GM12878 (cell line): ENCODE data around the gene LRRC51. TPM values are rescaled to one million over a fixed set of nuclear protein-coding genes. Genes with fewer than 3 reads are reported as not detected.

Experiments
- ATAC-seq: fragments of 200-7000 bp; cut with Tn5 transposase; 3 replicates; pipeline ENCODE4 v1.9.1; 2020; ENCODE audit warnings: mild to moderate bottlenecking, moderate library complexity
- BruUV-seq: library from RNA; stranded (reverse); fragments of 400-500 nt; replicated peaks from 2 replicates; lab custom pipeline; 2021; lab: Mats Ljungman, UMichigan
- CTCF ChIA-PET: fragments of 300-600 bp; sonication (Branson Sonifier 250); formaldehyde crosslinking; extraction: SDS; loops from one replicate; lab custom pipeline; 2021; ENCODE audit warnings: inconsistent platforms; lab: Yijun Ruan, JAX
- POLR2A ChIA-PET: fragments of 350-600 bp; formaldehyde crosslinking; extraction: SDS; loops from one replicate; lab custom pipeline; 2021; ENCODE audit warnings: inconsistent platforms; lab: Charles Lee
- RAD21 ChIA-PET: fragments of 300-600 bp; sonication (Branson Sonifier 250); formaldehyde crosslinking; loops from one replicate; lab custom pipeline; 2023; ENCODE audit warnings: antibody characterized with exemption; ENCODE audit not compliant: unreplicated experiment; lab: Charles Lee
- SMC1A ChIA-PET: fragments of 300-600 bp; sonication (Branson Sonifier 250); formaldehyde crosslinking; loops from one replicate; lab custom pipeline; 2023; ENCODE audit not compliant: unreplicated experiment, uncharacterized antibody; lab: Charles Lee
- DNase-seq: peaks from one replicate; pipeline ENCODE4 v3.0.0-alpha.2; 2011; ENCODE audit warnings: low read depth, low spot score
- FAIRE-seq: peaks from 3 replicates; lab custom pipeline; 2011; peaks lifted over from hg19 to GRCh38; lab: Jason Lieb, UNC
- H2AFZ ChIP-seq: 2 replicates; pipeline ENCODE4 v1.6.0; 2011; ENCODE audit warnings: low read depth, low read length, control low read depth; ENCODE audit not compliant: control insufficient read depth
- H3K27ac ChIP-seq: 2 replicates; pipeline ENCODE4 v1.5.1; 2011; ENCODE audit warnings: control low read depth; ENCODE audit not compliant: control insufficient read depth, insufficient read depth
- H3K27me3 ChIP-seq, 2 experiments: replicated peaks in 1 of 2; 2 replicates each; pipeline versions ENCODE4 v1.6.0 to v1.6.1; 2011; ENCODE audit warnings: low read length in 1 of 2; ENCODE audit not compliant: control insufficient read depth in 2 of 2, insufficient read depth in 2 of 2
- H3K36me3 ChIP-seq, 2 experiments: 2 replicates each; pipeline ENCODE4 v1.5.1; 2011; ENCODE audit warnings: low read length in 1 of 2; ENCODE audit not compliant: control insufficient read depth in 2 of 2, insufficient read depth in 2 of 2
- H3K4me1 ChIP-seq: 2 replicates; pipeline ENCODE4 v1.6.1; 2011; ENCODE audit warnings: mild to moderate bottlenecking, low read length, moderate library complexity, mixed read lengths; ENCODE audit not compliant: control insufficient read depth, insufficient read depth
- H3K4me2 ChIP-seq: 2 replicates; pipeline ENCODE4 v1.6.0; 2011; ENCODE audit warnings: control low read depth; ENCODE audit not compliant: control insufficient read depth, insufficient read depth
- H3K4me3 ChIP-seq: fragments of 200-600 bp; sonication (generic); 2 replicates; pipeline ENCODE4 v1.5.1; 2016
- H3K79me2 ChIP-seq: 2 replicates; pipeline ENCODE4 v1.6.0; 2011; ENCODE audit warnings: low read length; ENCODE audit not compliant: control insufficient read depth, insufficient read depth
- H3K9ac ChIP-seq: 2 replicates; pipeline ENCODE4 v1.8.0; 2011; ENCODE audit warnings: low read length, control low read depth, mixed read lengths; ENCODE audit not compliant: control insufficient read depth, insufficient read depth
- H3K9me3 ChIP-seq: replicated peaks from 3 replicates; pipeline ENCODE4 v1.5.1; 2011; ENCODE audit warnings: mild to moderate bottlenecking, low read length; ENCODE audit not compliant: control insufficient read depth, insufficient read depth
- H4K20me1 ChIP-seq: 2 replicates; pipeline ENCODE4 v1.6.0; 2011; ENCODE audit not compliant: control insufficient read depth, insufficient read depth
- NKRF ChIP-seq: fragments of 450-650 bp; conservative IDR thresholded peaks from 2 replicates; pipeline ENCODE4 v1.6.1; 2017; ENCODE audit warnings: mild to moderate bottlenecking, moderate library complexity
- WGBS: methylation state at CpG from one replicate; pipeline ENCODE4 v1.1.6; 2016; ENCODE audit warnings: low lambda C conversion rate; ENCODE audit not compliant: insufficient replicate concordance, insufficient coverage; ENCODE audit errors: missing lambda C conversion rate; 5-methylcytosine and 5-hydroxymethylcytosine counted together
- in situ Hi-C: fragments of 300-500 bp; cut with MboI; formaldehyde crosslinking; loops from 9 replicates; pipeline ENCODE4 v1.14.3; 2018; ENCODE audit warnings: mixed read lengths
- intact Hi-C: fragments of 100-400 bp; cut with micrococcal nuclease; formaldehyde crosslinking; loops from one replicate; pipeline ENCODE4 v1.14.2; 2022; ENCODE audit not compliant: unreplicated experiment
- polyA plus RNA-seq, 11 experiments: library from polyadenylated mRNA; depleted of rRNA in 4 of 11; unstranded in 6 of 11; stranded (reverse) in 5 of 11; fragments of >200 nt; fragmentation: Nextera tagmentation in 4 of 11; fragmentation: Illumina TruSeq in 1 of 11; extraction: Ambion mirVana in 4 of 11; extraction: Trizol in 1 of 11; gene quantifications; 1 replicate in 1 of 11; 2 replicates in 10 of 11; pipeline versions ENCODE4 v1.2.1 to v1.2.3, GENCODE V29; 2011 to 2016; ENCODE audit warnings: inconsistent platforms in 2 of 11, missing spikeins in 2 of 11, low read depth in 1 of 11
- total RNA-seq, 4 experiments: library from RNA; depleted of rRNA in 3 of 4; stranded (reverse); fragments of >200 nt in 3 of 4; fragmentation: Illumina TruSeq in 1 of 4; extraction: Trizol in 1 of 4; gene quantifications; 2 replicates each; pipeline versions ENCODE4 v1.2.1 to v1.2.3, GENCODE V29; 2013 to 2021
- TF ChIP-seq, protein P1 (sequence below): fragments of 450-650 bp; formaldehyde crosslinking; IDR thresholded peaks from 2 replicates; pipeline ENCODE4 v1.5.0; 2022; ENCODE audit warnings: mild to moderate bottlenecking, missing genetic modification characterization

The LRRC51 gene
- total and polyA plus RNA-seq, 10 of the 15 experiments (the other 5 are each of a cell fraction or from before 2014, with no cell fraction given): 2.6 to 8.6 (median 5.4) TPM

DNA sequence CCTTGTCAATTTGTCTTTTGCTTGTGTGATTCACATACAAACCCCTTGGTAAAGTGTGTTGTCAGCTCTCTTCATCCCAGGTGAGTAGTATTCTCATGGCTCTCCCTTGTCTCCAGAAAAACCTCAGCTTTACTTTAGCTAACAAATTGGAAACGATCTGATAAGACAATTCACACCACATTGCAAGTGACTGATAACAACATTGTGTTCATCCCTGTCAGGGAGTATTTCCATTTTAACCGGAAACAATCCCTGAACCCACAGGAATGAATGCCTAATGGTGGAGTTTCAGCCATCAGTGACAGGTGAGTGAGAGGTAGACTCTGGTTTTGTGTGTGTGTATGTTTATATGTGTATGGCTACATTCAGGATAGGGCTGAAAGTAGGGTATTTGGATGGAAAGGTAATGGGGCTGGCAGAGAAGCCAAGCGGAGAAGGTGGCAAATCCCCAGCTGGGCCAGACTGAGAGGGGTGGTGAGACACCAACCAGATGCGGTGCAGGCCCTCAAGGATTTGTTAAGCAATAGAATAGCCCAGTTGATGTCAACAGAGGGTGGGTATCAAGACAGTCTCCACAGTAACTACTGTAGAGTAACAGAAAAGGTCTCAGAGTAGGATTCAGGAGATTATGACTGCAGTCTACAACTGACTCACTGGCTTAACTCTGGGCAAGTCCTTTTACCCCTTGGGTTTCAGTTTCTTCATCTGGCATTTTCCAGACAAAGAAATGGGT is 7.6 kb downstream of the LRRC51 start:
- no peak overlapping the region for H3K27ac ChIP-seq
- ChIA-PET SMC1A (interaction anchor here (4.6 kb wide), 1 partner anchor 63 kb away, joined by 62 read pairs; no protein-coding TSS in a partner anchor), CTCF (interaction anchor here (1.3 to 2.2 kb wide), 4 partner anchors 13 to 110 kb away, joined by 4 to 10 read pairs (median 6); no protein-coding TSS in a partner anchor), RAD21 (interaction anchor here (4.9 kb wide), 1 partner anchor 63 kb away, joined by 30 read pairs; no protein-coding TSS in a partner anchor), POLR2A (no interaction called here)
- WGBS: 100% methylated on average over 4 of the region's 4 CpGs
- DNase-seq (no peak), ATAC-seq (no peak), FAIRE-seq (no peak)
- H3K9ac ChIP-seq: no peak overlapping the region
- H4K20me1 ChIP-seq: no peaks in the 10 kb centered on the region
- H3K27me3 ChIP-seq: no peaks in the 10 kb centered on the region
- in situ Hi-C loops: no loop called here
- no peaks in the 10 kb centered on the region for H3K79me2 ChIP-seq
- H2AFZ ChIP-seq: no peak overlapping the region
- no peaks in the 10 kb centered on the region for H3K9me3 ChIP-seq
- no peak overlapping the region for H3K4me2 ChIP-seq
- H3K36me3 ChIP-seq: no peaks in the 10 kb centered on the region
- no peaks in the 10 kb centered on the region for H3K4me1 ChIP-seq
- TF ChIP-seq, protein P1, sequence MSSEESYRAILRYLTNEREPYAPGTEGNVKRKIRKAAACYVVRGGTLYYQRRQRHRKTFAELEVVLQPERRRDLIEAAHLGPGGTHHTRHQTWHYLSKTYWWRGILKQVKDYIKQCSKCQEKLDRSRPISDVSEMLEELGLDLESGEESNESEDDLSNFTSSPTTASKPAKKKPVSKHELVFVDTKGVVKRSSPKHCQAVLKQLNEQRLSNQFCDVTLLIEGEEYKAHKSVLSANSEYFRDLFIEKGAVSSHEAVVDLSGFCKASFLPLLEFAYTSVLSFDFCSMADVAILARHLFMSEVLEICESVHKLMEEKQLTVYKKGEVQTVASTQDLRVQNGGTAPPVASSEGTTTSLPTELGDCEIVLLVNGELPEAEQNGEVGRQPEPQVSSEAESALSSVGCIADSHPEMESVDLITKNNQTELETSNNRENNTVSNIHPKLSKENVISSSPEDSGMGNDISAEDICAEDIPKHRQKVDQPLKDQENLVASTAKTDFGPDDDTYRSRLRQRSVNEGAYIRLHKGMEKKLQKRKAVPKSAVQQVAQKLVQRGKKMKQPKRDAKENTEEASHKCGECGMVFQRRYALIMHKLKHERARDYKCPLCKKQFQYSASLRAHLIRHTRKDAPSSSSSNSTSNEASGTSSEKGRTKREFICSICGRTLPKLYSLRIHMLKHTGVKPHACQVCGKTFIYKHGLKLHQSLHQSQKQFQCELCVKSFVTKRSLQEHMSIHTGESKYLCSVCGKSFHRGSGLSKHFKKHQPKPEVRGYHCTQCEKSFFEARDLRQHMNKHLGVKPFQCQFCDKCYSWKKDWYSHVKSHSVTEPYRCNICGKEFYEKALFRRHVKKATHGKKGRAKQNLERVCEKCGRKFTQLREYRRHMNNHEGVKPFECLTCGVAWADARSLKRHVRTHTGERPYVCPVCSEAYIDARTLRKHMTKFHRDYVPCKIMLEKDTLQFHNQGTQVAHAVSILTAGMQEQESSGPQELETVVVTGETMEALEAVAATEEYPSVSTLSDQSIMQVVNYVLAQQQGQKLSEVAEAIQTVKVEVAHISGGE: no peak
- TF ChIP-seq NKRF: no peak
- TF ChIP-seq, all 136 proteins: peak for 0
- BruUV-seq: no TSS peak
- H3K4me3 ChIP-seq: no peak overlapping the region
- intact Hi-C loops: no loop called here
